HCT116 (cell line): ENCODE data around the gene KIRREL3.

Experiments
- EZH2phosphoT487 ChIP-seq: fragments of 200-600 bp; IDR thresholded peaks from 2 replicates; pipeline ENCODE4 v1.6.1; 2018; ENCODE audit warnings: antibody characterized with exemption, borderline replicate concordance
- JUND ChIP-seq: IDR thresholded peaks from 2 replicates; pipeline ENCODE4 v1.6.1; 2012
- POLR2AphosphoS5 ChIP-seq: IDR thresholded peaks from 2 replicates; pipeline ENCODE4 v1.6.1; 2011; ENCODE audit warnings: mild to moderate bottlenecking, low read depth, low read length, moderate library complexity
- RAD21 ChIP-seq: IDR thresholded peaks from 2 replicates; pipeline ENCODE4 v1.6.1; 2012; ENCODE audit warnings: low read depth, mild to moderate bottlenecking
- SIN3A ChIP-seq: IDR thresholded peaks from 2 replicates; pipeline ENCODE4 v1.6.1; 2012; ENCODE audit warnings: low read depth
- SP1 ChIP-seq: IDR thresholded peaks from 2 replicates; pipeline ENCODE4 v1.6.1; 2012; ENCODE audit warnings: low read depth
- TCF7L2 ChIP-seq: IDR thresholded peaks from 2 replicates; pipeline ENCODE4 v1.7.0; 2011; ENCODE audit warnings: borderline replicate concordance, inconsistent platforms; ENCODE audit not compliant: insufficient read depth, insufficient read length; ENCODE audit errors: extremely low read depth
- YY1 ChIP-seq: IDR thresholded peaks from 2 replicates; pipeline ENCODE4 v1.6.1; 2011; ENCODE audit warnings: low read length, low read depth, moderate library complexity, mild to moderate bottlenecking; ENCODE audit not compliant: insufficient replicate concordance; ENCODE audit errors: extremely low read depth
- TF ChIP-seq, protein P1 (sequence below), 3 experiments: fragments of 200-600 bp in 1 of 3; sonication (generic) in 1 of 3; IDR thresholded peaks in 2 of 3; conservative IDR thresholded peaks in 1 of 3; 2 replicates each; pipeline ENCODE4 v1.5.1; 2012 to 2017; ENCODE audit warnings: low read depth in 2 of 3, low read length in 2 of 3, antibody characterized with exemption in 1 of 3, borderline replicate concordance in 1 of 3, control low read depth in 1 of 3, mild to moderate bottlenecking in 1 of 3, mixed read lengths in 1 of 3, mixed run types in 1 of 3, moderate library complexity in 1 of 3; ENCODE audit not compliant: insufficient read depth in 1 of 3
- TF ChIP-seq, protein P2 (sequence below): IDR thresholded peaks from 2 replicates; pipeline ENCODE4 v1.6.1; 2011; ENCODE audit warnings: mild to moderate bottlenecking, low read length, moderate library complexity; ENCODE audit not compliant: insufficient replicate concordance; ENCODE audit errors: extremely low read depth
- TF ChIP-seq, protein P3 (sequence below): IDR thresholded peaks from 2 replicates; pipeline ENCODE4 v1.6.1; 2012; ENCODE audit warnings: low read depth
- TF ChIP-seq, protein P4 (sequence below): IDR thresholded peaks from 2 replicates; pipeline ENCODE4 v1.6.1; 2012

DNA sequence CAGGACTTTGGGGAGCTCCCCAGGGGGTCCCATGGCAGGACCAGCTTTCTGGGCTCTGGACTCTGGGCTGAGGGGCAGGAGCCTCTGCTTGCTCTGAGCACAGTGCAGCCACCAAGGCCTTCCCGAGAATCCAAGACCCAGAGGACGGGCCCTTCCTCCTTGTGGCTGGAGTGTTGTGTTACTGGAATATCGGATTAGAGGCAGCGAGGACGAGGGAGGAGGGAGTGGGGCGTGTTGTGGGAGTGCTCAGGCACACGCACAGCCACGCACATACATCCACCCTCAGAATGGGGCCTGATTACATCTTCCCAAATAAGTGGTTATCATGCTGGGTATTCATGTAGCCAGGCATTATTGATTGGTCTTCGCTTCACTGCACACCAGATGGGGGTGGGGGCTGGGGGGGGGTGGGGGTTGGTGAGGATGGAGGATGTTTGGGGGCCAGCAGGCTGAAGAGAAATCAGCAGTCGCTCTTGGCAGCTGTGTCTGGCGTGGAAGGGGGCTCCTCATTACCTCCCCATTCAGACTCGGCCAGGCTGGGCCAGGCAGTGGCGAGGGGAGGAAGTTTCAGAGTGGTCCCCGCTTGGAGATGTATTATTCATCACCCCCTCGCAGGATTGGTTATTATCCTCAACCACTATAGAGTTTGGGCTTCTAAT, 524.2 kb downstream of the KIRREL3 start:
- no peak for TF ChIP-seq TCF7L2
- no peak for TF ChIP-seq EZH2phosphoT487
- TF ChIP-seq, protein P1, sequence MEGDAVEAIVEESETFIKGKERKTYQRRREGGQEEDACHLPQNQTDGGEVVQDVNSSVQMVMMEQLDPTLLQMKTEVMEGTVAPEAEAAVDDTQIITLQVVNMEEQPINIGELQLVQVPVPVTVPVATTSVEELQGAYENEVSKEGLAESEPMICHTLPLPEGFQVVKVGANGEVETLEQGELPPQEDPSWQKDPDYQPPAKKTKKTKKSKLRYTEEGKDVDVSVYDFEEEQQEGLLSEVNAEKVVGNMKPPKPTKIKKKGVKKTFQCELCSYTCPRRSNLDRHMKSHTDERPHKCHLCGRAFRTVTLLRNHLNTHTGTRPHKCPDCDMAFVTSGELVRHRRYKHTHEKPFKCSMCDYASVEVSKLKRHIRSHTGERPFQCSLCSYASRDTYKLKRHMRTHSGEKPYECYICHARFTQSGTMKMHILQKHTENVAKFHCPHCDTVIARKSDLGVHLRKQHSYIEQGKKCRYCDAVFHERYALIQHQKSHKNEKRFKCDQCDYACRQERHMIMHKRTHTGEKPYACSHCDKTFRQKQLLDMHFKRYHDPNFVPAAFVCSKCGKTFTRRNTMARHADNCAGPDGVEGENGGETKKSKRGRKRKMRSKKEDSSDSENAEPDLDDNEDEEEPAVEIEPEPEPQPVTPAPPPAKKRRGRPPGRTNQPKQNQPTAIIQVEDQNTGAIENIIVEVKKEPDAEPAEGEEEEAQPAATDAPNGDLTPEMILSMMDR (IDR thresholded peaks at IDR 0.05 in 2 of 3, conservative IDR thresholded peaks at IDR 0.05 in 1 of 3; ENCODE audit: borderline replicate concordance in 1 of 3, insufficient read depth in 1 of 3, low read depth in 2 of 3, low read length in 2 of 3) = no peak
- no peak for TF ChIP-seq RAD21
- TF ChIP-seq SIN3A = no peak
- TF ChIP-seq POLR2AphosphoS5 = no peak
- no peak for TF ChIP-seq SP1
- TF ChIP-seq YY1 = no peak
- TF ChIP-seq, protein P2, sequence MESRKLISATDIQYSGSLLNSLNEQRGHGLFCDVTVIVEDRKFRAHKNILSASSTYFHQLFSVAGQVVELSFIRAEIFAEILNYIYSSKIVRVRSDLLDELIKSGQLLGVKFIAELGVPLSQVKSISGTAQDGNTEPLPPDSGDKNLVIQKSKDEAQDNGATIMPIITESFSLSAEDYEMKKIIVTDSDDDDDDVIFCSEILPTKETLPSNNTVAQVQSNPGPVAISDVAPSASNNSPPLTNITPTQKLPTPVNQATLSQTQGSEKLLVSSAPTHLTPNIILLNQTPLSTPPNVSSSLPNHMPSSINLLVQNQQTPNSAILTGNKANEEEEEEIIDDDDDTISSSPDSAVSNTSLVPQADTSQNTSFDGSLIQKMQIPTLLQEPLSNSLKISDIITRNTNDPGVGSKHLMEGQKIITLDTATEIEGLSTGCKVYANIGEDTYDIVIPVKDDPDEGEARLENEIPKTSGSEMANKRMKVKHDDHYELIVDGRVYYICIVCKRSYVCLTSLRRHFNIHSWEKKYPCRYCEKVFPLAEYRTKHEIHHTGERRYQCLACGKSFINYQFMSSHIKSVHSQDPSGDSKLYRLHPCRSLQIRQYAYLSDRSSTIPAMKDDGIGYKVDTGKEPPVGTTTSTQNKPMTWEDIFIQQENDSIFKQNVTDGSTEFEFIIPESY = no peak
- TF ChIP-seq, protein P3, sequence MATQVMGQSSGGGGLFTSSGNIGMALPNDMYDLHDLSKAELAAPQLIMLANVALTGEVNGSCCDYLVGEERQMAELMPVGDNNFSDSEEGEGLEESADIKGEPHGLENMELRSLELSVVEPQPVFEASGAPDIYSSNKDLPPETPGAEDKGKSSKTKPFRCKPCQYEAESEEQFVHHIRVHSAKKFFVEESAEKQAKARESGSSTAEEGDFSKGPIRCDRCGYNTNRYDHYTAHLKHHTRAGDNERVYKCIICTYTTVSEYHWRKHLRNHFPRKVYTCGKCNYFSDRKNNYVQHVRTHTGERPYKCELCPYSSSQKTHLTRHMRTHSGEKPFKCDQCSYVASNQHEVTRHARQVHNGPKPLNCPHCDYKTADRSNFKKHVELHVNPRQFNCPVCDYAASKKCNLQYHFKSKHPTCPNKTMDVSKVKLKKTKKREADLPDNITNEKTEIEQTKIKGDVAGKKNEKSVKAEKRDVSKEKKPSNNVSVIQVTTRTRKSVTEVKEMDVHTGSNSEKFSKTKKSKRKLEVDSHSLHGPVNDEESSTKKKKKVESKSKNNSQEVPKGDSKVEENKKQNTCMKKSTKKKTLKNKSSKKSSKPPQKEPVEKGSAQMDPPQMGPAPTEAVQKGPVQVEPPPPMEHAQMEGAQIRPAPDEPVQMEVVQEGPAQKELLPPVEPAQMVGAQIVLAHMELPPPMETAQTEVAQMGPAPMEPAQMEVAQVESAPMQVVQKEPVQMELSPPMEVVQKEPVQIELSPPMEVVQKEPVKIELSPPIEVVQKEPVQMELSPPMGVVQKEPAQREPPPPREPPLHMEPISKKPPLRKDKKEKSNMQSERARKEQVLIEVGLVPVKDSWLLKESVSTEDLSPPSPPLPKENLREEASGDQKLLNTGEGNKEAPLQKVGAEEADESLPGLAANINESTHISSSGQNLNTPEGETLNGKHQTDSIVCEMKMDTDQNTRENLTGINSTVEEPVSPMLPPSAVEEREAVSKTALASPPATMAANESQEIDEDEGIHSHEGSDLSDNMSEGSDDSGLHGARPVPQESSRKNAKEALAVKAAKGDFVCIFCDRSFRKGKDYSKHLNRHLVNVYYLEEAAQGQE = no peak
- TF ChIP-seq, protein P4, sequence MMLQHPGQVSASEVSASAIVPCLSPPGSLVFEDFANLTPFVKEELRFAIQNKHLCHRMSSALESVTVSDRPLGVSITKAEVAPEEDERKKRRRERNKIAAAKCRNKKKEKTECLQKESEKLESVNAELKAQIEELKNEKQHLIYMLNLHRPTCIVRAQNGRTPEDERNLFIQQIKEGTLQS = no peak
- TF ChIP-seq JUND = no peak
